ENCODE measurements around the gene ZNF486.
A peak's percentile ranks its signal among the peaks of the same experiment; 100 is the strongest.
"Not testable (repeated sequence)": the region's sequence is repeated elsewhere in the genome, so short reads cannot be mapped to it uniquely, and the experiment has no call there.

The ZNF486 gene

GRCh38 chr19:20235156-20235555, 68.1 kb downstream of the ZNF486 start:
- DNase-seq, result no peak

- DNase-seq, result peak; percentile 45 to 81
Measured at GRCh38 chr19:20237773-20238623, 71.0 kb downstream of the ZNF486 start.

GRCh38 chr19:20243629-20244028, 76.6 kb downstream of the ZNF486 start:
- no peak for DNase-seq

DNA sequence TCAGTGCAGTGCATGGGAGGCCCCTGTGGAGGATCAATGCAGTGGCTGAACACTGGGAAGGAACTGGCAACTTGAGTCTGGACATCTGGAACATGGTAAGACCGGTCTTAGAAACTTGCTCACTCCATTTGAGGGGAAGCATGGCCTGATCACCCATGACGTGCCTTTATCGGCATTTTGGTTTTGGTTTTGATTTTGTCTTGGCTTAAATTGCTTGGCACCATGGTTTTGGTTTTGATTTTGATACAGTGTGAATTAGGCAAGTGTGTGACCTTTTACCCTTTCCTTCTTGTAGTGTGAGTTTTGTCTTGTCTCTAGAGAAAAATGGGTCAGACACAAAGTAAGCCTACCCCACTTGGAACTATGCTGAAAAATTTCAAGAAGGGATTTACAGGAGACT, 77.3 kb downstream of the ZNF486 start:
- no peak for DNase-seq

DNA sequence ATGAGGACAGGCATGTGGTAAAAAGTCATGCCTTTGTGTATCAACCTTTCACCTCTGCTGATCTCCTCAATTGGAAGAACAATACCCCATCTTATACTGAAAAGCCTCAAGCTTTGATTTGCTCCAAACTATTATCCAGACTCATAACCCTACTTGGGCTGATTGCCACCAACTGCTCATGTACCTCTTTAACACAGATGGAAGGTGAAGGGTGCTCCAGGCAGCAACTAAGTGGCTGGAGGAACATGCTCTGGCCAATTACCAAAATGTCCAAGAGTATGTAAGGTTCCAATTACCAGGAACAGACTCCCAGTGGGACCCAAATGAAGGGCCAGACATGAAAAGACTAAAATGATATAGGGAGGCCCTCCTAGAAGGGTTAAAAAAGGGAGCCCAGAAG, 78.3 kb downstream of the ZNF486 start:
- no peak for DNase-seq

DNA sequence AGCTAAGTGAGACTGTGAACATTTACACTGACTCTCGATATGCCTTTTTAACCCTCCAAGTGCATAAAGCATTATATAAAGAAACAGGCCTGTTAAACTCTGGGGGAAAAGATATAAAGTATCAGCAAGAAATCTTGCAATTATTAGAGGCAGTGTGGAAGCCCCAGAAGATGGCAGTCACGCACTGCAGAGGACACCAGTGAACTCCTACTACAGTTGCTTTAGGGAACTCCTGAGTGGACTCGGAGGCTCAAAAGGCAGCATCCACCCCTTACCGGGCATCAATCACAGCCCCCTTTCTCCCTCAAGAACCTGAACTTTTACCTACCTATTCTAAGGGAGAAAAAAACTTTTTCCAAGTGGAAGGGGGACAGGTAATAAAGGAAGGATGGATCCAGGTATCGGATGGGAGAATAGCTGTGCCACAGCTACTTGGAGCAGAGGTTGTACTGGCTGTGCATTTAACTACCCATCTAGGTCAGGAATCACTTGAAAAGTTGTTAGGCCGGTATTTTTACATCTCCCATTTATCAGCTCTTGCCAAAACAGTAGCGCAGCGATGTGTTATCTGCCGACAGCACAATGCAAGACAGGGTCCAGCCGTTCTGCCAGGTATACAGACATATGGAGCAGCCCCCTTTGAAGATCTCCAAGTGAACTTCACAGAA, 80.1 kb downstream of the ZNF486 start:
- DNase-seq, result peak in 1 of 2 experiments; percentile 25

DNA sequence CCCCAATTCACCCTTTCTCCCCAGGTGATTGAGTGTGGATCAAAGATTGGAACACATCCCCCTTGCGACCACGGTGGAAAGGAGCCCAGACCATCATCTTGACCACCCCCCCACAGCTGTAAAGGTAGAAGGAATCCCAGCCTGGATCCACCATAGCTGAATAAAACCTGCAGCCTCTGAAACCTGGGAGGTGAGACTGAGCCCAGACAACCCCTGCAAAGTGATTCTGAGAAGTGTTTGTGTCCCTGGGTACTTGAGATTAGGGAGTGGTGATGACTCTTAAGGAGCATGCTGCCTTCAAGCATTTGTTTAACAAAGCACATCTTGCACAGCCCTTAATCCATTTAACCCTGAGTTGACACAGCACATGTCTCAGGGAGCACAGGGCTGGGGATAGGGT, 81.2 kb downstream of the ZNF486 start:
- DNase-seq, result not testable (repeated sequence)

Measured in NCI-H526 (cell line).